Effector memory CD4-positive, alpha-beta T cell (primary cell): ENCODE measurements around the gene NFATC3.
"Not testable (repeated sequence)": the region's sequence is repeated elsewhere in the genome, so short reads cannot be mapped to it uniquely, and the experiment has no call there.

ENCODE experiments used
- DNase-seq, 3 donors: peaks; one replicate each; pipeline ENCODE4 v3.0.0-alpha.2; 2020
- H3K27ac ChIP-seq: 2 replicates; pipeline ENCODE4 v1.7.0; 2013; ENCODE audit warnings: mild to moderate bottlenecking, low read length, moderate library complexity; ENCODE audit not compliant: insufficient read depth, poor library complexity, severe bottlenecking
- H3K27me3 ChIP-seq: replicated peaks from 2 replicates; pipeline ENCODE4 v1.7.0; 2013; ENCODE audit warnings: mild to moderate bottlenecking, low read length; ENCODE audit not compliant: insufficient read depth, control insufficient read depth, poor library complexity, severe bottlenecking
- H3K36me3 ChIP-seq: 2 replicates; pipeline ENCODE4 v1.7.0; 2013; ENCODE audit warnings: mild to moderate bottlenecking, low read length, moderate library complexity; ENCODE audit not compliant: control insufficient read depth, insufficient read depth
- H3K4me1 ChIP-seq: 2 replicates; pipeline ENCODE4 v1.7.0; 2013; ENCODE audit warnings: low read length, mild to moderate bottlenecking; ENCODE audit not compliant: control insufficient read depth, insufficient read depth, poor library complexity, severe bottlenecking
- H3K4me3 ChIP-seq: 2 replicates; pipeline ENCODE4 v1.7.0; 2013; ENCODE audit warnings: low read length, low read depth, mild to moderate bottlenecking; ENCODE audit not compliant: insufficient read depth, poor library complexity, severe bottlenecking
- H3K9me3 ChIP-seq: 2 replicates; pipeline ENCODE4 v1.7.0; 2013; ENCODE audit warnings: mild to moderate bottlenecking, low read length, moderate library complexity; ENCODE audit not compliant: control insufficient read depth

NFATC3 gene

GRCh38 chr16:68088130-68088972, 3.2 kb downstream of the NFATC3 start:
- Histone ChIP-seq H3K9me3 (no peaks in the 10 kb centered on the region), H3K36me3 (no peaks in the 10 kb centered on the region), H3K4me1 (peaks cover 31% of the 10 kb centered on the region), H3K27ac (peak overlapping the region; percentile 40), H3K4me3 (no peak overlapping the region), H3K27me3 (no peaks in the 10 kb centered on the region)
- DNase-seq, result no peak

- no peak for DNase-seq
- no peaks in the 10 kb centered on the region for H3K36me3 ChIP-seq
- H3K4me3 ChIP-seq, result no peak overlapping the region
- peak overlapping the region; percentile 40 for H3K27ac ChIP-seq
- no peaks in the 10 kb centered on the region for H3K27me3 ChIP-seq
- peaks cover 30% of the 10 kb centered on the region for H3K4me1 ChIP-seq
- no peaks in the 10 kb centered on the region for H3K9me3 ChIP-seq
Observed at GRCh38 chr16:68089067-68089466, 3.9 kb downstream of the NFATC3 start.

DNA sequence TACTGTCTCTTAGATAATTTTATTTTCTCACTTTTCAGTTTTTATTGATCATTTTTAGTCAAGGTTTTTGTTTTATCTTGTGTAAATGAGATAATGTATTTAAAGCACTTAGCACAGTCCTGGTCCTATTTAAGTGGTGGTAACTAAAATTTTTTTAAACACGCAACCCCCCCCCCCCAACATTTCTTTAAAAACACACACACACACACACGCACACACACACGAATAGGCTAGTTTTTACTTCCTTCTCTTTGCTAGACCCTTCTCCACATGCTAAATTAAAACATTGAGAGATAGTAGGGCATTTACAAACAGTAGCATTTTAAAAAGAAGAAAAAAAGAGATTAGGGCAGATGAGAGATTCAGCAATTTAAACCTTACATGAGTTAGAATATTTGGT, 5.0 kb downstream of the NFATC3 start:
- peaks cover 35% of the 10 kb centered on the region for H3K4me1 ChIP-seq
- no peak overlapping the region for H3K27ac ChIP-seq

GRCh38 chr16:68090533-68090932, 5.4 kb downstream of the NFATC3 start:
- no peak for DNase-seq
- H3K27ac ChIP-seq, result no peak overlapping the region
- H3K4me3 ChIP-seq, result no peak overlapping the region

More for the DNA sequence above, 5.0 kb downstream of the NFATC3 start:
- Histone ChIP-seq H3K9me3 (no peaks in the 10 kb centered on the region), H3K27me3 (no peaks in the 10 kb centered on the region), H3K36me3 (no peaks in the 10 kb centered on the region), H3K4me3 (no peak overlapping the region)
- no peak for DNase-seq

GRCh38 chr16:68091380-68092261, 6.5 kb downstream of the NFATC3 start:
- Histone ChIP-seq H3K9me3 (no peaks in the 10 kb centered on the region), H3K36me3 (no peaks in the 10 kb centered on the region), H3K27ac (no peak overlapping the region), H3K4me3 (no peak overlapping the region), H3K27me3 (no peaks in the 10 kb centered on the region), H3K4me1 (peaks cover 43% of the 10 kb centered on the region)
- no peak for DNase-seq

More at GRCh38 chr16:68090533-68090932, 5.4 kb downstream of the NFATC3 start:
- Histone ChIP-seq H3K36me3 (no peaks in the 10 kb centered on the region), H3K4me1 (peaks cover 36% of the 10 kb centered on the region), H3K9me3 (no peaks in the 10 kb centered on the region), H3K27me3 (no peaks in the 10 kb centered on the region)

GRCh38 chr16:68092275-68092674, 7.1 kb downstream of the NFATC3 start:
- not testable (repeated sequence) for H3K27ac ChIP-seq, H3K9me3 ChIP-seq, H3K36me3 ChIP-seq, H3K4me3 ChIP-seq, H3K27me3 ChIP-seq, DNase-seq
- peaks cover 49% of the 10 kb centered on the region for H3K4me1 ChIP-seq

- no peak overlapping the region for H3K4me3 ChIP-seq
- no peak for DNase-seq
- peaks cover 45% of the 10 kb centered on the region for H3K4me1 ChIP-seq
- H3K27ac ChIP-seq, result no peak overlapping the region
- no peaks in the 10 kb centered on the region for H3K36me3 ChIP-seq
- no peaks in the 10 kb centered on the region for H3K9me3 ChIP-seq
- no peaks in the 10 kb centered on the region for H3K27me3 ChIP-seq
Observed at GRCh38 chr16:68093816-68094613, 8.8 kb downstream of the NFATC3 start.

DNA sequence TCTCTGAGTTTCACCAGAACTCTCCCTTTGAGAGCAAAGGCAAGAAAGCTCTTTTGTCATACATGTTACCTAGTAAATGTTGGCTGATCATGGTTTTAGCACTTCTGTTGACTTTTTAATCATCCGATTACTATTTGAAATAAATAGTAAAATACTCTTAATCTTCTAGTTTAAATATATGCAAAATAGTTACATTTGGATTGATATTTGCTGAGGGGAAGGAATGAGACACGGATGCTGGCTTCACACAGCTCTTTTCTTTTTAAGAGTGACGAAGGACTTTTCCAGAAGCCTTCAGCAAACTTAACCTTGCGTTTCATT, 9.4 kb downstream of the NFATC3 start:
- Histone ChIP-seq H3K9me3 (no peaks in the 10 kb centered on the region), H3K36me3 (no peaks in the 10 kb centered on the region), H3K4me3 (no peak overlapping the region), H3K27ac (no peak overlapping the region), H3K27me3 (no peaks in the 10 kb centered on the region), H3K4me1 (peaks cover 41% of the 10 kb centered on the region)
- no peak for DNase-seq

GRCh38 chr16:68096491-68096890, 11.3 kb downstream of the NFATC3 start:
- Histone ChIP-seq H3K9me3 (no peaks in the 10 kb centered on the region), H3K4me1 (peaks cover 36% of the 10 kb centered on the region), H3K27me3 (no peaks in the 10 kb centered on the region), H3K4me3 (no peak overlapping the region), H3K36me3 (no peaks in the 10 kb centered on the region), H3K27ac (no peak overlapping the region)
- DNase-seq, result no peak
